Loucy (cell line): ENCODE results near the gene DUSP11.

Source experiments
- CTCF ChIP-seq: fragments of 200-600 bp; sonication (generic); conservative IDR thresholded peaks from 2 replicates; pipeline ENCODE4 v1.5.1; 2014; ENCODE audit warnings: mild to moderate bottlenecking, antibody characterized with exemption, low read length
- EZH2phosphoT487 ChIP-seq: fragments of 200-600 bp; IDR thresholded peaks from 2 replicates; pipeline ENCODE4 v1.6.1; 2018; ENCODE audit warnings: antibody characterized with exemption, mild to moderate bottlenecking, moderate library complexity, borderline replicate concordance

GRCh38 chr2:73740767-73741166 is 39.1 kb downstream of the DUSP11 start:
- TF ChIP-seq CTCF, result no peak
- TF ChIP-seq EZH2phosphoT487, result no peak
